Measurements from ENCODE around the gene PCDHGA6.
A peak's percentile ranks its signal among the peaks of the same experiment; 100 is the strongest.
"Not testable (repeated sequence)": the region's sequence is repeated elsewhere in the genome, so short reads cannot be mapped to it uniquely, and the experiment has no call there.

PCDHGA6 gene

GRCh38 chr5:141343242-141343952 is 30.3 kb upstream of the PCDHGA6 start, which contains the start of gene PCDHGA3:
PCDHGA3 (plus strand) TSS chr5:141343829; CDS start chr5:141344034, 205 bp downstream.
- Histone ChIP-seq H3K27ac (ENCODE audit: low read length, poor library complexity, severe bottlenecking) (no peak within 1 kb of the TSS), H3K9me3 (ENCODE audit: control insufficient read depth, low read length) (peaks cover 56% of the 10 kb centered on the region), H3K4me3 (ENCODE audit: insufficient read depth in 1 of 2, low read depth in 1 of 2, low read length in 2 of 2) (peak within 1 kb of the TSS in 1 of 2 experiments; percentile 71), H3K4me1 (ENCODE audit: control insufficient read depth, insufficient read depth, low read depth, low read length) (no peaks in the 10 kb centered on the region), H4K91ac (ENCODE audit: low read length) (no peak within 1 kb of the TSS), H2BK5ac (ENCODE audit: low read depth, low read length, poor library complexity, severe bottlenecking) (no peak within 1 kb of the TSS), H3K9ac (ENCODE audit: low read length) (peak within 1 kb of the TSS; percentile 79), H3K4ac (ENCODE audit: low read depth in 1 of 2, low read length in 2 of 2) (no peak within 1 kb of the TSS), H4K8ac (ENCODE audit: low read length) (no peak within 1 kb of the TSS), H3K36me3 (ENCODE audit: control insufficient read depth in 1 of 2, insufficient read depth in 2 of 2, low read depth in 1 of 2, low read length in 2 of 2) (no peaks in the 10 kb centered on the region), H2BK15ac (ENCODE audit: low read depth, poor library complexity, severe bottlenecking) (no peak within 1 kb of the TSS), H2AFZ (ENCODE audit: low read depth, low read length) (no peak within 1 kb of the TSS), H3K18ac (ENCODE audit: low read depth in 1 of 2, low read length in 2 of 2) (no peak within 1 kb of the TSS), H3K27me3 (ENCODE audit: control insufficient read depth in 1 of 2, insufficient read depth in 1 of 2, low read length in 2 of 2) (no peaks in the 10 kb centered on the region), H2AK5ac (ENCODE audit: low read length, severe bottlenecking) (no peak within 1 kb of the TSS), H2BK120ac (ENCODE audit: low read depth, low read length) (no peak within 1 kb of the TSS), H2BK12ac (ENCODE audit: low read length in 2 of 2) (no peak within 1 kb of the TSS), H3K14ac (ENCODE audit: low read length in 2 of 2) (no peak within 1 kb of the TSS), H3K4me2 (ENCODE audit: low read length, poor library complexity, severe bottlenecking) (no peak within 1 kb of the TSS), H3K23ac (ENCODE audit: low read length in 2 of 2) (no peak within 1 kb of the TSS), H3K79me1 (replicated peaks; ENCODE audit: low read length, poor library complexity, severe bottlenecking) (no peaks in the 10 kb centered on the region)
- DNase-seq, result no peak
- 67% methylated on average over 7 of the region's 9 CpGs for WGBS

- no peak overlapping the region for H2AK5ac ChIP-seq (ENCODE audit: low read length, severe bottlenecking)
- H4K8ac ChIP-seq (ENCODE audit: low read length), result no peak overlapping the region
- H3K27me3 ChIP-seq (ENCODE audit: control insufficient read depth in 1 of 2, insufficient read depth in 1 of 2, low read length in 2 of 2), result no peaks in the 10 kb centered on the region
- no peak overlapping the region for H3K14ac ChIP-seq (ENCODE audit: low read length in 2 of 2)
- H2BK12ac ChIP-seq (ENCODE audit: low read length in 2 of 2), result no peak overlapping the region
- no peak overlapping the region for H3K4me2 ChIP-seq (ENCODE audit: low read length, poor library complexity, severe bottlenecking)
- 94% methylated on average over 26 of the region's 31 CpGs for WGBS
- no peak overlapping the region for H3K27ac ChIP-seq (ENCODE audit: low read length, poor library complexity, severe bottlenecking)
- no peak overlapping the region for H2AFZ ChIP-seq (ENCODE audit: low read depth, low read length)
- no peak overlapping the region for H2BK5ac ChIP-seq (ENCODE audit: low read depth, low read length, poor library complexity, severe bottlenecking)
- no peak for DNase-seq
- H3K4ac ChIP-seq (ENCODE audit: low read depth in 1 of 2, low read length in 2 of 2), result no peak overlapping the region
- peaks cover 58% of the 10 kb centered on the region for H3K9me3 ChIP-seq (ENCODE audit: control insufficient read depth, low read length)
- H3K23ac ChIP-seq (ENCODE audit: low read length in 2 of 2), result no peak overlapping the region
- H3K36me3 ChIP-seq (ENCODE audit: control insufficient read depth in 1 of 2, insufficient read depth in 2 of 2, low read depth in 1 of 2, low read length in 2 of 2), result no peaks in the 10 kb centered on the region
- H3K18ac ChIP-seq (ENCODE audit: low read depth in 1 of 2, low read length in 2 of 2), result no peak overlapping the region
- no peak overlapping the region for H2BK15ac ChIP-seq (ENCODE audit: low read depth, poor library complexity, severe bottlenecking)
- peak overlapping the region in 1 of 2 experiments; percentile 71 for H3K4me3 ChIP-seq (ENCODE audit: insufficient read depth in 1 of 2, low read depth in 1 of 2, low read length in 2 of 2)
- no peak overlapping the region for H2BK120ac ChIP-seq (ENCODE audit: low read depth, low read length)
- H3K4me1 ChIP-seq (ENCODE audit: control insufficient read depth, insufficient read depth, low read depth, low read length), result no peaks in the 10 kb centered on the region
- H3K79me1 ChIP-seq (replicated peaks; ENCODE audit: low read length, poor library complexity, severe bottlenecking), result no peaks in the 10 kb centered on the region
- no peak overlapping the region for H4K91ac ChIP-seq (ENCODE audit: low read length)
- peak overlapping the region; percentile 79 for H3K9ac ChIP-seq (ENCODE audit: low read length)
Observed at GRCh38 chr5:141343953-141344463, 29.7 kb upstream of the PCDHGA6 start.

DNA sequence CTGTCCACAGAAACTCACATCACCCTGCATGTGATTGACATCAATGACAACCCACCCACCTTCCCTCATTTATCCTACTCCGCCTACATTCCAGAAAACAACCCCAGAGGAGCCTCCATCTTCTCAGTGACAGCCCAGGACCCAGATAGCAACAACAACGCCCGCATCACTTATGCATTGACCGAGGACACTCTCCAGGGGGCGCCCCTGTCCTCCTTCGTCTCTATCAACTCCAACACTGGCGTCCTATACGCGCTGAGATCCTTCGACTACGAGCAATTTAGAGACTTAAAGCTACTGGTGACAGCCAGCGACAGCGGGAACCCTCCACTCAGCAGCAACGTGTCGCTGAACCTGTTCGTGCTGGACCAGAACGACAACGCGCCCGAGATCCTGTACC is 28.4 kb upstream of the PCDHGA6 start:
- H2AK5ac ChIP-seq (ENCODE audit: low read length, severe bottlenecking), result no peak overlapping the region
- no peak overlapping the region for H2BK120ac ChIP-seq (ENCODE audit: low read depth, low read length)
- H2AFZ ChIP-seq (ENCODE audit: low read depth, low read length), result no peak overlapping the region
- H3K79me1 ChIP-seq (replicated peaks; ENCODE audit: low read length, poor library complexity, severe bottlenecking), result no peaks in the 10 kb centered on the region
- H2BK12ac ChIP-seq (ENCODE audit: low read length in 2 of 2), result no peak overlapping the region
- no peak overlapping the region for H3K4me2 ChIP-seq (ENCODE audit: low read length, poor library complexity, severe bottlenecking)
- H2BK15ac ChIP-seq (ENCODE audit: low read depth, poor library complexity, severe bottlenecking), result no peak overlapping the region
- no peak overlapping the region for H4K8ac ChIP-seq (ENCODE audit: low read length)
- H2BK5ac ChIP-seq (ENCODE audit: low read depth, low read length, poor library complexity, severe bottlenecking), result no peak overlapping the region
- DNase-seq, result no peak
- no peaks in the 10 kb centered on the region for H3K4me1 ChIP-seq (ENCODE audit: control insufficient read depth, insufficient read depth, low read depth, low read length)
- no peak overlapping the region for H3K14ac ChIP-seq (ENCODE audit: low read length in 2 of 2)
- H3K4ac ChIP-seq (ENCODE audit: low read depth in 1 of 2, low read length in 2 of 2), result no peak overlapping the region
- 96% methylated on average over 15 of the region's 20 CpGs for WGBS
- H3K23ac ChIP-seq (ENCODE audit: low read length in 2 of 2), result no peak overlapping the region
- no peak overlapping the region for H3K18ac ChIP-seq (ENCODE audit: low read depth in 1 of 2, low read length in 2 of 2)
- H3K4me3 ChIP-seq (ENCODE audit: insufficient read depth in 1 of 2, low read depth in 1 of 2, low read length in 2 of 2), result no peak overlapping the region
- no peaks in the 10 kb centered on the region for H3K36me3 ChIP-seq (ENCODE audit: control insufficient read depth in 1 of 2, insufficient read depth in 2 of 2, low read depth in 1 of 2, low read length in 2 of 2)
- H4K91ac ChIP-seq (ENCODE audit: low read length), result no peak overlapping the region
- H3K9me3 ChIP-seq (ENCODE audit: control insufficient read depth, low read length), result peaks cover 47% of the 10 kb centered on the region
- H3K27me3 ChIP-seq (ENCODE audit: control insufficient read depth in 1 of 2, insufficient read depth in 1 of 2, low read length in 2 of 2), result no peaks in the 10 kb centered on the region
- H3K27ac ChIP-seq (ENCODE audit: low read length, poor library complexity, severe bottlenecking), result no peak overlapping the region
- H3K9ac ChIP-seq (ENCODE audit: low read length), result no peak overlapping the region

- not testable (repeated sequence) for H3K23ac ChIP-seq (ENCODE audit: low read length in 2 of 2); H3K4me2 ChIP-seq (ENCODE audit: low read length, poor library complexity, severe bottlenecking); H3K4me1 ChIP-seq (ENCODE audit: control insufficient read depth, insufficient read depth, low read depth, low read length); H3K9ac ChIP-seq (ENCODE audit: low read length); H2AFZ ChIP-seq (ENCODE audit: low read depth, low read length); H2BK12ac ChIP-seq (ENCODE audit: low read length in 2 of 2); H3K4me3 ChIP-seq (ENCODE audit: insufficient read depth in 1 of 2, low read depth in 1 of 2, low read length in 2 of 2); H3K27ac ChIP-seq (ENCODE audit: low read length, poor library complexity, severe bottlenecking); H3K27me3 ChIP-seq (ENCODE audit: control insufficient read depth in 1 of 2, insufficient read depth in 1 of 2, low read length in 2 of 2); H3K4ac ChIP-seq (ENCODE audit: low read depth in 1 of 2, low read length in 2 of 2); H3K14ac ChIP-seq (ENCODE audit: low read length in 2 of 2); H2BK15ac ChIP-seq (ENCODE audit: low read depth, poor library complexity, severe bottlenecking); H4K91ac ChIP-seq (ENCODE audit: low read length); H3K79me1 ChIP-seq (replicated peaks; ENCODE audit: low read length, poor library complexity, severe bottlenecking); H2BK5ac ChIP-seq (ENCODE audit: low read depth, low read length, poor library complexity, severe bottlenecking); DNase-seq; H2BK120ac ChIP-seq (ENCODE audit: low read depth, low read length); H2AK5ac ChIP-seq (ENCODE audit: low read length, severe bottlenecking); H4K8ac ChIP-seq (ENCODE audit: low read length); H3K18ac ChIP-seq (ENCODE audit: low read depth in 1 of 2, low read length in 2 of 2); H3K36me3 ChIP-seq (ENCODE audit: control insufficient read depth in 1 of 2, insufficient read depth in 2 of 2, low read depth in 1 of 2, low read length in 2 of 2)
- 96% methylated on average over 13 of the region's 35 CpGs for WGBS
- H3K9me3 ChIP-seq (ENCODE audit: control insufficient read depth, low read length), result peaks cover 53% of the 10 kb centered on the region
Observed at GRCh38 chr5:141346017-141346416, 27.7 kb upstream of the PCDHGA6 start.

Data from mesenchymal stem cell (in vitro differentiated cells and primary cell).